Activated CD8-positive, alpha-beta memory T cell treated with anti-CD3 and anti-CD28 coated beads, Interleukin-2, amount 50 U/mL, for 1 hour (primary cell): ENCODE data around the gene DLG2.
"Not testable (repeated sequence)": the region's sequence is repeated elsewhere in the genome, so short reads cannot be mapped to it uniquely, and the experiment has no call there.

Experiments
- DNase-seq: peaks from one replicate; pipeline ENCODE4 v3.0.0-alpha.2; 2020; ENCODE audit errors: extremely low read depth

The DLG2 gene

GRCh38 chr11:85110246-85110645 is 516.9 kb downstream of the DLG2 start:
- not testable (repeated sequence) for DNase-seq

GRCh38 chr11:85109141-85109540 is 518.0 kb downstream of the DLG2 start:
- DNase-seq, result no peak

GRCh38 chr11:85105868-85106267 is 521.3 kb downstream of the DLG2 start:
- no peak for DNase-seq

GRCh38 chr11:85099522-85099921 is 527.6 kb downstream of the DLG2 start:
- no peak for DNase-seq

- no peak for DNase-seq
Observed at GRCh38 chr11:85098996-85099395, 528.1 kb downstream of the DLG2 start.

- DNase-seq, result no peak
Observed at GRCh38 chr11:85096939-85097338, 530.2 kb downstream of the DLG2 start.

GRCh38 chr11:85095239-85095638 is 531.9 kb downstream of the DLG2 start:
- no peak for DNase-seq

- DNase-seq, result no peak
Observed at GRCh38 chr11:85094795-85095194, 532.3 kb downstream of the DLG2 start.

- no peak for DNase-seq
Observed at GRCh38 chr11:85089654-85090053, 537.5 kb downstream of the DLG2 start.

GRCh38 chr11:85088286-85088685 is 538.9 kb downstream of the DLG2 start:
- no peak for DNase-seq

- DNase-seq, result no peak
Observed at GRCh38 chr11:85086504-85087284, 540.5 kb downstream of the DLG2 start.

GRCh38 chr11:85076535-85077330 is 550.4 kb downstream of the DLG2 start:
- no peak for DNase-seq

- DNase-seq, result no peak
Observed at GRCh38 chr11:85062659-85063058, 564.5 kb downstream of the DLG2 start.

- DNase-seq, result no peak
Observed at GRCh38 chr11:85052636-85053035, 574.5 kb downstream of the DLG2 start.

- DNase-seq, result no peak
Observed at GRCh38 chr11:85048801-85049200, 578.3 kb downstream of the DLG2 start.

- no peak for DNase-seq
Observed at GRCh38 chr11:85045716-85046115, 581.4 kb downstream of the DLG2 start.

GRCh38 chr11:85044911-85045310 is 582.2 kb downstream of the DLG2 start:
- DNase-seq, result no peak

- no peak for DNase-seq
Observed at GRCh38 chr11:85042361-85042760, 584.8 kb downstream of the DLG2 start.

GRCh38 chr11:85040166-85040565 is 587.0 kb downstream of the DLG2 start:
- no peak for DNase-seq

- DNase-seq, result no peak
Observed at GRCh38 chr11:85029964-85030363, 597.2 kb downstream of the DLG2 start.

GRCh38 chr11:85028329-85029101 is 598.6 kb downstream of the DLG2 start:
- DNase-seq, result no peak

GRCh38 chr11:85027346-85027745 is 599.8 kb downstream of the DLG2 start:
- DNase-seq, result no peak
